Neural cell (in vitro differentiated cells): ENCODE results near the gene LYPLA2.

Source experiments
- EP300 ChIP-seq: fragments of 450-650 bp; conservative IDR thresholded peaks from 2 replicates; pipeline ENCODE4 v1.6.1; 2014; ENCODE audit warnings: antibody characterized with exemption, mild to moderate bottlenecking, moderate library complexity; ENCODE audit not compliant: poor library complexity, severe bottlenecking
- EZH2 ChIP-seq: fragments of 200-600, 300-800 bp; shearing (Covaris generic), sonication (generic); IDR thresholded peaks from 2 replicates; pipeline ENCODE4 v1.6.1; 2014; ENCODE audit warnings: antibody characterized with exemption, low read length, borderline replicate concordance, mild to moderate bottlenecking; ENCODE audit not compliant: insufficient read depth, poor library complexity, severe bottlenecking
- POLR2AphosphoS5 ChIP-seq: IDR thresholded peaks from 2 replicates; pipeline ENCODE4 v1.6.1; 2012
- RAD21 ChIP-seq: fragments of 450-650 bp; conservative IDR thresholded peaks from 2 replicates; pipeline ENCODE4 v1.6.1; 2014; ENCODE audit warnings: antibody characterized with exemption, mild to moderate bottlenecking, moderate library complexity
- SMC3 ChIP-seq: fragments of 450-650 bp; conservative IDR thresholded peaks from 2 replicates; pipeline ENCODE4 v1.6.1; 2014; ENCODE audit warnings: antibody characterized with exemption, mild to moderate bottlenecking, moderate library complexity; ENCODE audit not compliant: poor library complexity
- TAF1 ChIP-seq: IDR thresholded peaks from 2 replicates; pipeline ENCODE4 v1.6.1; 2012; ENCODE audit warnings: low read depth
- TF ChIP-seq, protein P1 (sequence below): IDR thresholded peaks from 2 replicates; pipeline ENCODE4 v1.6.1; 2012; ENCODE audit warnings: borderline replicate concordance
- TF ChIP-seq, protein P2 (sequence below): fragments of 450-650 bp; IDR thresholded peaks from 2 replicates; pipeline ENCODE4 v1.5.1; 2014; ENCODE audit warnings: antibody characterized with exemption, mild to moderate bottlenecking, moderate library complexity; ENCODE audit not compliant: poor library complexity, severe bottlenecking

DNA sequence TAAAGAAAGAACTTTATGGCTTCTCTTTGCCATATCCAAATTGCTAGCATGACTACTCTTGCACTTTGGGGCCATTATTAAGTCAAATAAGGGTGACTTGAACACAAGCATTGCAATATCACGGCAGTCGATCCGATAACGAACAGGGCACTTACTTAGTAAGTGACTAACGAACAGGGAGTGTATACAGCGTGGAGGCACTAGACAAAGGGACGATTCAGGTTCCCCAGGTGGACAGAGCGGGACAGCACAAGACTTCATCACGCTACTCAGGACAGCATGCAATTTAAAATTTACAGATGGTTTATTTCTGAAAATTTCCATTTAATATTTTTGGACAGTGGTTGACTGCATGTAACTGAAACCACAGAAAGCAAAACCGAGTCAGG, 18.1 kb upstream of the LYPLA2 start:
- TF ChIP-seq TAF1 (no peak), POLR2AphosphoS5 (no peak), EZH2 (no peak), EP300 (no peak), SMC3 (no peak), RAD21 (no peak)
- TF ChIP-seq, protein P1, sequence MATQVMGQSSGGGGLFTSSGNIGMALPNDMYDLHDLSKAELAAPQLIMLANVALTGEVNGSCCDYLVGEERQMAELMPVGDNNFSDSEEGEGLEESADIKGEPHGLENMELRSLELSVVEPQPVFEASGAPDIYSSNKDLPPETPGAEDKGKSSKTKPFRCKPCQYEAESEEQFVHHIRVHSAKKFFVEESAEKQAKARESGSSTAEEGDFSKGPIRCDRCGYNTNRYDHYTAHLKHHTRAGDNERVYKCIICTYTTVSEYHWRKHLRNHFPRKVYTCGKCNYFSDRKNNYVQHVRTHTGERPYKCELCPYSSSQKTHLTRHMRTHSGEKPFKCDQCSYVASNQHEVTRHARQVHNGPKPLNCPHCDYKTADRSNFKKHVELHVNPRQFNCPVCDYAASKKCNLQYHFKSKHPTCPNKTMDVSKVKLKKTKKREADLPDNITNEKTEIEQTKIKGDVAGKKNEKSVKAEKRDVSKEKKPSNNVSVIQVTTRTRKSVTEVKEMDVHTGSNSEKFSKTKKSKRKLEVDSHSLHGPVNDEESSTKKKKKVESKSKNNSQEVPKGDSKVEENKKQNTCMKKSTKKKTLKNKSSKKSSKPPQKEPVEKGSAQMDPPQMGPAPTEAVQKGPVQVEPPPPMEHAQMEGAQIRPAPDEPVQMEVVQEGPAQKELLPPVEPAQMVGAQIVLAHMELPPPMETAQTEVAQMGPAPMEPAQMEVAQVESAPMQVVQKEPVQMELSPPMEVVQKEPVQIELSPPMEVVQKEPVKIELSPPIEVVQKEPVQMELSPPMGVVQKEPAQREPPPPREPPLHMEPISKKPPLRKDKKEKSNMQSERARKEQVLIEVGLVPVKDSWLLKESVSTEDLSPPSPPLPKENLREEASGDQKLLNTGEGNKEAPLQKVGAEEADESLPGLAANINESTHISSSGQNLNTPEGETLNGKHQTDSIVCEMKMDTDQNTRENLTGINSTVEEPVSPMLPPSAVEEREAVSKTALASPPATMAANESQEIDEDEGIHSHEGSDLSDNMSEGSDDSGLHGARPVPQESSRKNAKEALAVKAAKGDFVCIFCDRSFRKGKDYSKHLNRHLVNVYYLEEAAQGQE: no peak
- TF ChIP-seq, protein P2, sequence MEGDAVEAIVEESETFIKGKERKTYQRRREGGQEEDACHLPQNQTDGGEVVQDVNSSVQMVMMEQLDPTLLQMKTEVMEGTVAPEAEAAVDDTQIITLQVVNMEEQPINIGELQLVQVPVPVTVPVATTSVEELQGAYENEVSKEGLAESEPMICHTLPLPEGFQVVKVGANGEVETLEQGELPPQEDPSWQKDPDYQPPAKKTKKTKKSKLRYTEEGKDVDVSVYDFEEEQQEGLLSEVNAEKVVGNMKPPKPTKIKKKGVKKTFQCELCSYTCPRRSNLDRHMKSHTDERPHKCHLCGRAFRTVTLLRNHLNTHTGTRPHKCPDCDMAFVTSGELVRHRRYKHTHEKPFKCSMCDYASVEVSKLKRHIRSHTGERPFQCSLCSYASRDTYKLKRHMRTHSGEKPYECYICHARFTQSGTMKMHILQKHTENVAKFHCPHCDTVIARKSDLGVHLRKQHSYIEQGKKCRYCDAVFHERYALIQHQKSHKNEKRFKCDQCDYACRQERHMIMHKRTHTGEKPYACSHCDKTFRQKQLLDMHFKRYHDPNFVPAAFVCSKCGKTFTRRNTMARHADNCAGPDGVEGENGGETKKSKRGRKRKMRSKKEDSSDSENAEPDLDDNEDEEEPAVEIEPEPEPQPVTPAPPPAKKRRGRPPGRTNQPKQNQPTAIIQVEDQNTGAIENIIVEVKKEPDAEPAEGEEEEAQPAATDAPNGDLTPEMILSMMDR: no peak
